Epithelial cell of alveolus of lung (primary cell): ENCODE results near the gene UBE4A. TPM values are rescaled to one million over a fixed set of nuclear protein-coding genes. Genes with fewer than 3 reads are reported as not detected.

Experiments used
- total RNA-seq: library from RNA; depleted of rRNA; stranded (reverse); fragments of >200 nt; gene quantifications from 2 replicates; pipeline ENCODE4 v1.2.1, GENCODE V29; 2015

Gene UBE4A, protein sequence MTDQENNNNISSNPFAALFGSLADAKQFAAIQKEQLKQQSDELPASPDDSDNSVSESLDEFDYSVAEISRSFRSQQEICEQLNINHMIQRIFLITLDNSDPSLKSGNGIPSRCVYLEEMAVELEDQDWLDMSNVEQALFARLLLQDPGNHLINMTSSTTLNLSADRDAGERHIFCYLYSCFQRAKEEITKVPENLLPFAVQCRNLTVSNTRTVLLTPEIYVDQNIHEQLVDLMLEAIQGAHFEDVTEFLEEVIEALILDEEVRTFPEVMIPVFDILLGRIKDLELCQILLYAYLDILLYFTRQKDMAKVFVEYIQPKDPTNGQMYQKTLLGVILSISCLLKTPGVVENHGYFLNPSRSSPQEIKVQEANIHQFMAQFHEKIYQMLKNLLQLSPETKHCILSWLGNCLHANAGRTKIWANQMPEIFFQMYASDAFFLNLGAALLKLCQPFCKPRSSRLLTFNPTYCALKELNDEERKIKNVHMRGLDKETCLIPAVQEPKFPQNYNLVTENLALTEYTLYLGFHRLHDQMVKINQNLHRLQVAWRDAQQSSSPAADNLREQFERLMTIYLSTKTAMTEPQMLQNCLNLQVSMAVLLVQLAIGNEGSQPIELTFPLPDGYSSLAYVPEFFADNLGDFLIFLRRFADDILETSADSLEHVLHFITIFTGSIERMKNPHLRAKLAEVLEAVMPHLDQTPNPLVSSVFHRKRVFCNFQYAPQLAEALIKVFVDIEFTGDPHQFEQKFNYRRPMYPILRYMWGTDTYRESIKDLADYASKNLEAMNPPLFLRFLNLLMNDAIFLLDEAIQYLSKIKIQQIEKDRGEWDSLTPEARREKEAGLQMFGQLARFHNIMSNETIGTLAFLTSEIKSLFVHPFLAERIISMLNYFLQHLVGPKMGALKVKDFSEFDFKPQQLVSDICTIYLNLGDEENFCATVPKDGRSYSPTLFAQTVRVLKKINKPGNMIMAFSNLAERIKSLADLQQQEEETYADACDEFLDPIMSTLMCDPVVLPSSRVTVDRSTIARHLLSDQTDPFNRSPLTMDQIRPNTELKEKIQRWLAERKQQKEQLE
- 34.5 and 37.0 TPM in 2 replicates for total RNA-seq

DNA sequence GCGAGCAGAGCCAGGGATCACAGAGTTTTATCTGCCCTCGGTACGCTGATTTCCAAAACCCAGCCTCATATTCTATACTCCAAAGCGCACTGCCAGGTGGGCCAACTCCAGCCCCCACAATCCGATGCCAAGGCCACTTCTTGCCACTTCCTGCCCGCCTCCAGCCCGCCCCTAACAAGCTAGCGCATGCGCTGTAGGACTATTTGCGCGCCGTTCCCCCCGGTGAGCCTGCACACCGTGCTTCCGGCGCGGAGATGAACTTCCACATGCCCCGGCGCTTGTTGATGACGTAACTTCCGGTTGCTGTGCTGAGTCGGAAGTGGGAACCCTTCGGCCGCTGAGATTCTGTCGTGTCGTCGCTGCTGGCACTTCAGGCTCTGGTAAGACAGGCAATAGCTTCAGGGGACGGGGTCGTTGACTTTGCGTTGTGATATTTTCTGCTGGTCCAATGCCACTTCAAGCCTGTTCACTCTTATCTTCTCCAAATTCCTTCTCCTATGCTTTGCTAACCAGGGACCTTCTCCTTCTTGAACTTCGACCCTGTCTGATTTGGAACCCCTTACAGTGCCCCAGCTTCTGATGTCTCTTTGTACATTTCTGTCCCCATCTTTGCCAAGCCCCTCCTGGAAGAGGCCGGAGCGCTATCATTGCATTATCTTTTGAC is at the start of gene UBE4A:
Gene UBE4A, plus strand, starts transcription at position 306 of the 664 bp plus-strand sequence. CDS start 5,481 bp downstream, outside the sequence.

DNA sequence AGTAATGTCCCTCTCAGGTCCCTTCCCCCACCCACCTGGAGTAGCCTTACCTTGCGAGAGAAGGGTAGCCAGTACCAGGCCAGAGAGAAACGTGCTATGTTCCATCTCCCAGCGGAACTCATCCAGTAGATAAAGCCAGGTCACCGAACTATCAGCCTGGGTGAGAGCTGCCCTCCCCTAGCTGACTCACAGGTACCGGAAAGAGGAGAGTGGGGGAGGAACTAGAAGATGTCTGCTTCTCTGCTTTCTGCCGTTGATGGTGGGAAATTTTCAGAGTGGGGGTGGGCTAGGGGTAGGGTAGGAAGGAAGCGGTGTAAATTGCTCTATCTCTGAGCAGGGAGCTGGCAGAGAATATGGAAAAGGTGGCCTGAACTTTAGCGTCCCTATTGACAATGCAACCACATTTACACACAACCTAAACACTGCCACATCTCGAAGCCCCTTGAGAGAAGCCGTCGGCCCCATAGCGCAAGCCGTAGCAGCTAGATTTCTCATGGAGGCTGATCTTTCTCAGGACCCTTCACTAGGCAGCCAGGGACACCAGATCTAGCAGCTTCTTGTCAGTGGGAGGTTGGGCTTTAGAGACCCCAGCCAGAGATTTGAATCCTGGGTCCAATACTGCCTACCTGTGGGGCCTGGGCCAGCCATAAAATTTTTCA is 16.8 kb upstream of the UBE4A start, which contains the start of gene CD3D:
Gene CD3D, minus strand, starts transcription at position 203 of the 659 bp plus-strand sequence. Its CDS starts 98 bp downstream, at position 105.

DNA sequence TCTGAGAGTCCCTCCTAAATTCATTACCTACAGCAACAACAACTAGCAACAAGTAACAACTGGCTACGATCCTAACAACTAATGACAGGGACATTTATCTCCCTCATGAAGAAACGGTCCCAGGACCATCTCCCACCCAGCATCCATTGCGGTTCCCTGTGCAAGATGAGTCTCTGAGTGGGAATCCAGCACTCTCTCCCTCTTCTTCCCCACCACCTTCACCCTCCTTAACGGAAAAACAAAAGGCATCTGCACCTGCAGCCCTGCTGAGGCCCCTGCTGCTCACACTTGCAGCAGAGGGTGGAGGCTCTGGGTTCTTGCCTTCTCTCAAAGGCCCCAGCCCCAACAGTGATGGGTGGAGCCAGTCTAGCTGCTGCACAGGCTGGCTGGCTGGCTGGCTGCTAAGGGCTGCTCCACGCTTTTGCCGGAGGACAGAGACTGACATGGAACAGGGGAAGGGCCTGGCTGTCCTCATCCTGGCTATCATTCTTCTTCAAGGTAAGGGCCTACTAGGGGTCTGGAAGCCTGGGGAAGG is 15.4 kb upstream of the UBE4A start, which contains the start of gene CD3G:
Gene CD3G, plus strand, starts transcription at position 364 of the 535 bp plus-strand sequence. Its CDS starts 80 bp downstream, at position 444.

DNA sequence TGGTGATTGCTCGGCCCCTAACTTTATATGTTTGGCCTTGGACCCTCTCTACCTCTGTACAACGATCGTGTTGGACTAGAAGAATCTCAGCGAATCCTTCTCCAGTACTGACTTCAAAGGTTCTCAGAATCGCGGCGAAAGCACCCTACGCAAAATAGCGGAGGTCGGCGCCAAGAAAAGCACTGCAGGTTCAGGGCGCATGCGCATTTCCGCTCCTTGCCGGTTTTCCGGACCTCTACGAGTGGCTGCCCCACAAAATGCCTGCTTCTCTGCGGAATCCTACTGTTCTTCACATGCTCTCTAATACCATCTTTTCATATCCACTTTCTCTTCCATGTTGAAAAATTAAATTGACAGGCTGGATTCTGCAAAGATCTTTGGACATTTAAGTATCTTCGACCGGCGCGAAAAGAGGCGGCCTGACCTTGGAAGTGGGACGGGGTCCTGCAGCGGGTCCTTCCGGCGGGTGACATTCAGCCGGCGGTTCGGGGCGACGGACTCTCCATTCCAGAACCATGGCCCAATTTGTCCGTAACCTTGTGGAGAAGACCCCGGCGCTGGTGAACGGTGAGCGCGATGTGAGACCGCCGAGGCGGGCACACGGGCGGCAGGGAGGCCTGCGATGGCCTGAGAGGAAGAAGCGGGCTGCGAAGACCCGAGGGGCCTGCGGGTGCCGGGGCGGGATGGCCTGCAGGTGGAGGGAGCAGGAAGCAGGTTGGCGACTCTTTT is 41.9 kb downstream of the UBE4A start, which contains the start of gene ATP5MG:
Gene ATP5MG, plus strand, starts transcription at position 456 of the 729 bp plus-strand sequence. Its CDS starts 60 bp downstream, at position 516.

DNA sequence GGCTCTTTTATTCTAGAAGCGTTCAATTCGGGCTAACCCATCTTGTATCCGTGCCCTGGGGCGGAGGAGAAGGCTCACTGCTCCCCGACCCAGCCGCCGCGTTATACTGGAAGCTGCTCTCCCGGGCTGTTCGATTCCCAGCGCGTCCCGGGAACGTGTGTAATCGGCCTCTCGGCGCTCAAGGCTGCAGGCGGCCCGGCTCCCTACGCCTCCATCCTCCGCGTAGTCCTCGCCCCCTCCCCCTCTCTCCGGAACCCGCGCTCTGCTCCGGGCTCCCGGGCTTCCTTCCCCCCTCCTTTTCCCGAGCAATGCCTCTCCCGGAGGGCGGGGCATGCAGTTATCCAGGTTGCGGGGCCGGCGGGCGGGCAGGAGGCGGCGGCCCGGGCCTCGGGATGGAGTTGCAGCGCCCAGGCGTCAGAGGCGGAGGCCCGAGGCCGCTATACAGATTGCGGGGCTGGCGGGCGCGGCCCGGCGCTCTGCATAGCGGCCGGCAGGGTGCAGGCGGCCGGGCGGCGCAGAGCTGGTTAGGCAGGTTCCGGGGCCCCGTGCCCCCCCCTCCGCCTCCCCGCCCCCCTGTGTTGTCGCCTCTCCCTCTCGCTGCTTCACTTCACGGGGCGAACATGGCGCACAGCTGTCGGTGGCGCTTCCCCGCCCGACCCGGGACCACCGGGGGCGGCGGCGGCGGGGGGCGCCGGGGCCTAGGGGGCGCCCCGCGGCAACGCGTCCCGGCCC is 76.7 kb downstream of the UBE4A start, which contains the start of gene KMT2A:
Gene KMT2A, plus strand, starts transcription at position 600 of the 732 bp plus-strand sequence. Its CDS starts 21 bp downstream, at position 621.

Other genes starting within 250 kb of the UBE4A start
- 0.39 and 0.56 TPM in 2 replicates for gene SCN4B, start 206.8 kb upstream of the UBE4A start, total RNA-seq
- gene SCN2B, start 183.0 kb upstream of the UBE4A start, total RNA-seq: under 0.01 and 0.48 TPM in 2 replicates
- gene JAML, start 134.6 kb upstream of the UBE4A start, total RNA-seq: not detected in 2 replicates
- gene MPZL3, start 107.2 kb upstream of the UBE4A start, total RNA-seq: 0.08 and 1.9 TPM in 2 replicates
- 0.24 and 0.65 TPM in 2 replicates for gene MPZL2, start 95.3 kb upstream of the UBE4A start, total RNA-seq
- gene CD3E, start 54.9 kb upstream of the UBE4A start, total RNA-seq: not detected in 2 replicates
- not detected in 2 replicates for gene CD3D, start 16.9 kb upstream of the UBE4A start, total RNA-seq
- gene CD3G, start 15.3 kb upstream of the UBE4A start, total RNA-seq: not detected in 2 replicates
- 49.4 and 54.7 TPM in 2 replicates for gene ATP5MG, start 42.0 kb downstream of the UBE4A start, total RNA-seq
- gene KMT2A, start 76.9 kb downstream of the UBE4A start, total RNA-seq: 20.0 and 30.0 TPM in 2 replicates
- gene TTC36, start 167.9 kb downstream of the UBE4A start, total RNA-seq: 1.2 TPM in 1 of 2 replicates, not detected in the other
- 25.3 and 39.0 TPM in 2 replicates for gene TMEM25, start 171.6 kb downstream of the UBE4A start, total RNA-seq
- 18.0 and 29.6 TPM in 2 replicates for gene IFT46, start 206.3 kb downstream of the UBE4A start, total RNA-seq
- 158 and 164 TPM in 2 replicates for gene ARCN1, start 212.8 kb downstream of the UBE4A start, total RNA-seq
- gene PHLDB1, start 248.0 kb downstream of the UBE4A start, total RNA-seq: 62.4 and 114 TPM in 2 replicates